Type B pancreatic cell (in vitro differentiated cells): ENCODE data around the gene LRBA. TPM values are rescaled to one million over a fixed set of nuclear protein-coding genes. Genes with fewer than 3 reads are reported as not detected.
"Not testable (repeated sequence)": the region's sequence is repeated elsewhere in the genome, so short reads cannot be mapped to it uniquely, and the experiment has no call there.

Experiments used
- DNase-seq: peaks from one replicate; pipeline ENCODE4 v3.0.0; 2021; ENCODE audit warnings: mixed read lengths; ENCODE audit not compliant: unreplicated experiment; ENCODE audit errors: extremely low spot score
- H3K27ac Mint-ChIP-seq: 2 replicates; pipeline ENCODE4 v1.8.0; 2021; ENCODE audit warnings: mild to moderate bottlenecking, mixed read lengths
- H3K27me3 Mint-ChIP-seq: 2 replicates; pipeline ENCODE4 v1.8.0; 2021; ENCODE audit warnings: mixed read lengths
- H3K36me3 Mint-ChIP-seq: 2 replicates; pipeline ENCODE4 v1.8.0; 2021; ENCODE audit warnings: mixed read lengths
- H3K4me1 Mint-ChIP-seq: one replicate; pipeline ENCODE4 v1.8.0; 2021; ENCODE audit warnings: mixed read lengths; ENCODE audit not compliant: unreplicated experiment
- H3K4me3 Mint-ChIP-seq: 2 replicates; pipeline ENCODE4 v1.8.0; 2021; ENCODE audit warnings: mild to moderate bottlenecking, mixed read lengths
- H3K9me3 Mint-ChIP-seq: 2 replicates; pipeline ENCODE4 v1.8.0; 2021; ENCODE audit warnings: mixed read lengths
- CTCF ChIP-seq: fragments of 200-600 bp; sonication (generic); conservative IDR thresholded peaks from 2 replicates; pipeline ENCODE4 v1.5.0; 2021; ENCODE audit warnings: antibody characterized with exemption, mild to moderate bottlenecking
- total RNA-seq: library from RNA; stranded (reverse); gene quantifications from 2 replicates; pipeline ENCODE4 v1.2.1, GENCODE V29; 2021; ENCODE audit warnings: low replicate concordance

LRBA gene
- total RNA-seq, 1 donor from 2014 or later = 64.5 TPM

DNA sequence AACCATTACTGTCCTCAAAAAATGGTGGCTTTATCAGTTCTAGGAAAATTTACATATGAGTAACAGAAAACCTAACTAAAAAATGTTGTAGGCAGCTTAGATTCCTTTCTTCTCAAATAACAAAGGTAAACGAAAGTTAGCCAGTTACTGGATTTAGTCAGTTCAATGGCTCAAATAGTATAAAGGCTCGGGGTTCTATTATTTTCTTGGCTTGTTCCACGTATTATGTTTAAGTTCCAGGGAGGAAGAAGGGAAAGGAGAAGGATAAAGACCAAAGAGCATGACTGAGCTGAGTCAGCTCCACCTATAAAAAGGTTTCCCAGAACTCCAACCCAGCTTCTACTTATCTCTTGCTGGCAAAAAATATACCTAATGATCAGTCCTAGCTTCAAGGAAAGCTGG, 474.1 kb downstream of the LRBA start:
- Mint-ChIP-seq H3K4me1 (peaks cover 8% of the 10 kb centered on the region), H3K9me3 (peaks cover 6% of the 10 kb centered on the region), H3K4me3 (no peak overlapping the region), H3K36me3 (no peaks in the 10 kb centered on the region), H3K27me3 (no peaks in the 10 kb centered on the region), H3K27ac (no peak overlapping the region)
- no peak for DNase-seq
- no peak for TF ChIP-seq CTCF

DNA sequence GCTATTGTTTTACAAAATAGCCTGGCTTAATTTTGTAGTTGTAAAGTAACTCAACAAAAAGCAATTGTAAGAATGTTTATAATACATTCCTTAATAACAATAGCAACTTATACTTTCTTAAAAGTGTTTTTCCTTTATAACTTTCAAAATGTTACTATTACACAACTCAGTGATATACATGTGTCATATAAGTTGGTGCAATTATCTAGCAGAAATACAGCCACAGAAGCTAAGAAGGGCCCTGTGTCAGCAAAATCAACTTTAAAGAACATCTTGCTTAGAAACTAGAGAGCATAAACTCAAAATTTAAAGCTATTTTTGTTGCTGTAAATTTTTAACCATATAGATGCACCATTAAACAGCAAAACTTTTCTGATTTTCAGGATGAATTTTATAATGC, 474.5 kb downstream of the LRBA start:
- H3K4me3 Mint-ChIP-seq = no peak overlapping the region
- peaks cover 8% of the 10 kb centered on the region for H3K4me1 Mint-ChIP-seq
- no peaks in the 10 kb centered on the region for H3K36me3 Mint-ChIP-seq
- TF ChIP-seq CTCF = no peak
- no peak for DNase-seq
- no peaks in the 10 kb centered on the region for H3K27me3 Mint-ChIP-seq
- peaks cover 6% of the 10 kb centered on the region for H3K9me3 Mint-ChIP-seq
- no peak overlapping the region for H3K27ac Mint-ChIP-seq

GRCh38 chr4:150537911-150538310, 477.2 kb downstream of the LRBA start:
- not testable (repeated sequence) for H3K27ac Mint-ChIP-seq, H3K4me3 Mint-ChIP-seq

GRCh38 chr4:150534818-150535217, 480.3 kb downstream of the LRBA start:
- Mint-ChIP-seq H3K4me3 (no peak overlapping the region), H3K36me3 (peaks cover 9% of the 10 kb centered on the region), H3K9me3 (peaks cover 6% of the 10 kb centered on the region), H3K27ac (no peak overlapping the region), H3K27me3 (no peaks in the 10 kb centered on the region), H3K4me1 (no peaks in the 10 kb centered on the region)
- no peak for TF ChIP-seq CTCF
- DNase-seq = no peak

More at GRCh38 chr4:150537911-150538310, 477.2 kb downstream of the LRBA start:
- H3K9me3 Mint-ChIP-seq, H3K27me3 Mint-ChIP-seq, H3K36me3 Mint-ChIP-seq, H3K4me1 Mint-ChIP-seq, DNase-seq: not testable (repeated sequence)

DNA sequence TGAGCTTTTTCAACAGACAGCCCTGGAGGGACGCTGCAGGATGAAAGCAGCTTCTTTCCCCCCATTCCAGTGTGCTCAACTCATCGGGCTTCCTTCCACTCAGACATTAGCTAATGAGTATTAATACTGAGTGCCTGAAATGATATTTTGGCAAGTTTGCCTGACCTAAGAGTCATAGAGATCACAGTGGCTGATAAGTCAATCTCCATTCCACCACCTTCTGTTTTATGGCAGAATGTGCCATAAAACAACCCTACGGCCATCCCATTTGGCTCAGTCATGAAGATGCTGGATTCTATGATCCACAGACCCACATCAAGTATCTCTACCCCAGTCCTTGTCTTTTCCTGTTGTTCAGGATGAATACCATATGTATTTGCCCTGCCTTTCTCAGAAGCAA, 481.4 kb downstream of the LRBA start:
- peaks cover 9% of the 10 kb centered on the region for H3K36me3 Mint-ChIP-seq
- H3K4me3 Mint-ChIP-seq = no peak overlapping the region
- peaks cover 6% of the 10 kb centered on the region for H3K9me3 Mint-ChIP-seq
- no peaks in the 10 kb centered on the region for H3K4me1 Mint-ChIP-seq
- H3K27ac Mint-ChIP-seq = no peak overlapping the region
- no peaks in the 10 kb centered on the region for H3K27me3 Mint-ChIP-seq
- no peak for DNase-seq
- no peak for TF ChIP-seq CTCF

- no peak for TF ChIP-seq CTCF
- Mint-ChIP-seq H3K4me1 (no peaks in the 10 kb centered on the region), H3K27ac (no peak overlapping the region), H3K36me3 (peaks cover 12% of the 10 kb centered on the region), H3K27me3 (no peaks in the 10 kb centered on the region), H3K4me3 (no peak overlapping the region), H3K9me3 (peaks cover 10% of the 10 kb centered on the region)
- no peak for DNase-seq
Observed at GRCh38 chr4:150525321-150525868, 489.7 kb downstream of the LRBA start.
